Measurements from ENCODE around the gene DESI1.

- TF ChIP-seq EZH2 (IDR thresholded peaks at IDR 0.05; ENCODE audit: low read length, unreplicated experiment) (no peak), CTCF (conservative IDR thresholded peaks at IDR 0.05; ENCODE audit: low read depth, low read length) (no peak)
Measured at GRCh38 chr22:41648432-41648831, 27.6 kb upstream of the DESI1 start.
